ENCODE data around the gene CHL1. TPM values are rescaled to one million over a fixed set of nuclear protein-coding genes. Genes with fewer than 3 reads are reported as not detected.

The CHL1 gene
- total RNA-seq, 2 experiments from 2014 or later = not detected

- intact Hi-C loops (cut with micrococcal nuclease) = no loop called here
- Mint-ChIP-seq H3K4me1 (ENCODE audit: low read depth) (peaks cover 5% of the 10 kb centered on the region), H3K4me3 (no peak overlapping the region), H3K36me3 (peaks cover 2% of the 10 kb centered on the region), H3K27ac (no peak overlapping the region), H3K27me3 (peaks cover 21% of the 10 kb centered on the region), H3K9me3 (no peaks in the 10 kb centered on the region)
- CTCF ChIA-PET = no interaction called here
- POLR2A ChIA-PET = no interaction called here
- no peak for DNase-seq
Observed at GRCh38 chr3:197828-198491, 1.4 kb downstream of the CHL1 start.

- H3K27me3 Mint-ChIP-seq = peaks cover 18% of the 10 kb centered on the region
- intact Hi-C loops (cut with micrococcal nuclease) = no loop called here
- CTCF ChIA-PET = no interaction called here
- no peaks in the 10 kb centered on the region for H3K9me3 Mint-ChIP-seq
- POLR2A ChIA-PET = no interaction called here
- no peak for DNase-seq
- H3K4me3 Mint-ChIP-seq = no peak overlapping the region
- no peak overlapping the region for H3K27ac Mint-ChIP-seq
- peaks cover 5% of the 10 kb centered on the region for H3K4me1 Mint-ChIP-seq (ENCODE audit: low read depth)
- peaks cover 2% of the 10 kb centered on the region for H3K36me3 Mint-ChIP-seq
Observed at GRCh38 chr3:199835-200234, 3.3 kb downstream of the CHL1 start.

GRCh38 chr3:200758-201325 is 4.3 kb downstream of the CHL1 start:
- DNase-seq = no peak
- H3K27me3 Mint-ChIP-seq = peaks cover 15% of the 10 kb centered on the region
- H3K27ac Mint-ChIP-seq = no peak overlapping the region
- H3K9me3 Mint-ChIP-seq = no peaks in the 10 kb centered on the region
- no peak overlapping the region for H3K4me3 Mint-ChIP-seq
- peaks cover 2% of the 10 kb centered on the region for H3K36me3 Mint-ChIP-seq
- H3K4me1 Mint-ChIP-seq (ENCODE audit: low read depth) = peaks cover 5% of the 10 kb centered on the region
- ChIA-PET CTCF (no interaction called here), POLR2A (no interaction called here)
- intact Hi-C loops (cut with micrococcal nuclease) = no loop called here

GRCh38 chr3:204102-204501 is 7.5 kb downstream of the CHL1 start:
- no peaks in the 10 kb centered on the region for H3K4me1 Mint-ChIP-seq (ENCODE audit: low read depth)
- ChIA-PET CTCF (no interaction called here), POLR2A (no interaction called here)
- intact Hi-C loops (cut with micrococcal nuclease) = no loop called here
- no peaks in the 10 kb centered on the region for H3K9me3 Mint-ChIP-seq
- H3K27ac Mint-ChIP-seq = no peak overlapping the region
- no peaks in the 10 kb centered on the region for H3K36me3 Mint-ChIP-seq
- no peak overlapping the region for H3K4me3 Mint-ChIP-seq
- DNase-seq = no peak
- peaks cover 4% of the 10 kb centered on the region for H3K27me3 Mint-ChIP-seq

GRCh38 chr3:207973-208372 is 11.4 kb downstream of the CHL1 start:
- Mint-ChIP-seq H3K4me3 (no peak overlapping the region), H3K36me3 (no peaks in the 10 kb centered on the region), H3K27ac (no peak overlapping the region), H3K4me1 (ENCODE audit: low read depth) (no peaks in the 10 kb centered on the region), H3K27me3 (peaks cover 5% of the 10 kb centered on the region), H3K9me3 (no peaks in the 10 kb centered on the region)
- ChIA-PET CTCF (no interaction called here), POLR2A (no interaction called here)
- intact Hi-C loops (cut with micrococcal nuclease) = no loop called here
- DNase-seq = no peak

GRCh38 chr3:210669-211068 is 14.1 kb downstream of the CHL1 start:
- CTCF ChIA-PET = no interaction called here
- POLR2A ChIA-PET = no interaction called here
- no peak for DNase-seq
- peaks cover 3% of the 10 kb centered on the region for H3K27me3 Mint-ChIP-seq
- H3K9me3 Mint-ChIP-seq = no peaks in the 10 kb centered on the region
- H3K36me3 Mint-ChIP-seq = no peaks in the 10 kb centered on the region
- H3K4me3 Mint-ChIP-seq = no peak overlapping the region
- intact Hi-C loops (cut with micrococcal nuclease) = no loop called here
- no peak overlapping the region for H3K27ac Mint-ChIP-seq
- no peaks in the 10 kb centered on the region for H3K4me1 Mint-ChIP-seq (ENCODE audit: low read depth)

- Mint-ChIP-seq H3K27me3 (peaks cover 3% of the 10 kb centered on the region), H3K27ac (no peak overlapping the region), H3K9me3 (no peaks in the 10 kb centered on the region), H3K4me3 (no peak overlapping the region), H3K36me3 (no peaks in the 10 kb centered on the region), H3K4me1 (ENCODE audit: low read depth) (no peaks in the 10 kb centered on the region)
- ChIA-PET POLR2A (no interaction called here), CTCF (no interaction called here)
- intact Hi-C loops (cut with micrococcal nuclease) = no loop called here
- no peak for DNase-seq
Observed at GRCh38 chr3:212432-212831, 15.9 kb downstream of the CHL1 start.

GRCh38 chr3:217099-217813 is 20.7 kb downstream of the CHL1 start:
- POLR2A ChIA-PET = no interaction called here
- H3K27me3 Mint-ChIP-seq = peaks cover under 1% of the 10 kb centered on the region
- no peak for DNase-seq
- H3K9me3 Mint-ChIP-seq = peaks cover 4% of the 10 kb centered on the region
- H3K36me3 Mint-ChIP-seq = no peaks in the 10 kb centered on the region
- CTCF ChIA-PET = no interaction called here
- intact Hi-C loops (cut with micrococcal nuclease) = no loop called here
- H3K4me1 Mint-ChIP-seq (ENCODE audit: low read depth) = no peaks in the 10 kb centered on the region
- no peak overlapping the region for H3K27ac Mint-ChIP-seq
- H3K4me3 Mint-ChIP-seq = no peak overlapping the region

- intact Hi-C loops (cut with micrococcal nuclease) = no loop called here
- Mint-ChIP-seq H3K27ac (no peak overlapping the region), H3K4me3 (no peak overlapping the region), H3K36me3 (no peaks in the 10 kb centered on the region), H3K27me3 (no peaks in the 10 kb centered on the region), H3K9me3 (peaks cover 11% of the 10 kb centered on the region), H3K4me1 (ENCODE audit: low read depth) (no peaks in the 10 kb centered on the region)
- POLR2A ChIA-PET = no interaction called here
- CTCF ChIA-PET = no interaction called here
- no peak for DNase-seq
Observed at GRCh38 chr3:217948-218347, 21.4 kb downstream of the CHL1 start.

GRCh38 chr3:228442-229182 is 32.0 kb downstream of the CHL1 start:
- Mint-ChIP-seq H3K36me3 (no peaks in the 10 kb centered on the region), H3K9me3 (peaks cover 5% of the 10 kb centered on the region), H3K4me3 (no peak overlapping the region), H3K4me1 (ENCODE audit: low read depth) (no peaks in the 10 kb centered on the region), H3K27ac (no peak overlapping the region), H3K27me3 (no peaks in the 10 kb centered on the region)
- ChIA-PET CTCF (no interaction called here), POLR2A (no interaction called here)
- DNase-seq = no peak
- intact Hi-C loops (cut with micrococcal nuclease) = no loop called here

- H3K4me3 Mint-ChIP-seq = no peak overlapping the region
- H3K9me3 Mint-ChIP-seq = peaks cover 2% of the 10 kb centered on the region
- H3K4me1 Mint-ChIP-seq (ENCODE audit: low read depth) = no peaks in the 10 kb centered on the region
- no peak overlapping the region for H3K27ac Mint-ChIP-seq
- H3K27me3 Mint-ChIP-seq = no peaks in the 10 kb centered on the region
- DNase-seq = no peak
- POLR2A ChIA-PET = no interaction called here
- CTCF ChIA-PET = no interaction called here
- intact Hi-C loops (cut with micrococcal nuclease) = no loop called here
- no peaks in the 10 kb centered on the region for H3K36me3 Mint-ChIP-seq
Observed at GRCh38 chr3:229183-229661, 32.7 kb downstream of the CHL1 start.

- intact Hi-C loops (cut with micrococcal nuclease) = no loop called here
- DNase-seq = no peak
- Mint-ChIP-seq H3K27ac (no peak overlapping the region), H3K9me3 (no peaks in the 10 kb centered on the region), H3K27me3 (no peaks in the 10 kb centered on the region), H3K4me1 (ENCODE audit: low read depth) (no peaks in the 10 kb centered on the region), H3K4me3 (no peak overlapping the region), H3K36me3 (no peaks in the 10 kb centered on the region)
- ChIA-PET CTCF (no interaction called here), POLR2A (no interaction called here)
Observed at GRCh38 chr3:236881-237280, 40.3 kb downstream of the CHL1 start.

All from activated CD4-positive, alpha-beta memory T cell treated with anti-CD3 and anti-CD28 coated beads for 36 hours (primary cell).